ENCODE data around the gene AK9.

The AK9 gene

DNA sequence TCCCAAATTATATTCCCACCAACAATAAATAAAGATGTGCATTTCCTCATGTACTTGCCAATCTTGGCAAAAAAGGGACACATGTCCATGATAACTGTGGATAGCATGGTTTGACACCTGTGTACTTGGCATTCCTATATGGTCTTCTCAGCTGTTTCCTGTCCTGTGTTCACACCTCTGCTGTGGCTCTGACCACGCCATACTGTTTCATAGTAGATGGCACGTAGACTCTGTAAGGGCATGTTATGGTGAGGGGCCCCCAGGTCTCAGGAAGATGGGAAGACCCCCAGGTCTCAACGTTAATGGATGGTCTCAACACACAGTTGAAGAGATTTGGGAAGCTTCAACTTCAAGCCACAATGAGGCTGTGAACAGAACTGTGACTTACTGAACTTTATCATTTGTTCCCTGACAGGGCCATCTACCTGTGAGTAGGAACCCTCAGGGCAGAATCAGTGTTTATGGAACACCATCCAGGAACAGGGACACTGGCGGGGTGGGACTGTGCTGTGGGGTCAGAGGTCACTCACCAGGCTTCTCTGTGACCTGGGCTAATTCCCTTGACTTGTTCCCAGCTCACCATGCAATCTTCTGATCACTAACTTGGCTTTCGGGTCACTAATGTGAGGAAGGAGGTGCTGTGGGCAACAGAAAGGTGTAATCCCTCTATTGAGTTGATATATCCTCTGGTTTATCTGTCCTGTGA is 219.7 kb downstream of the AK9 start:
- H3K4me2 ChIP-seq (ENCODE audit: low read length), result no peak overlapping the region
- no peak overlapping the region for H2AFZ ChIP-seq
- H3K27me3 ChIP-seq (ENCODE audit: control insufficient read depth, insufficient read depth, low read length), result no peaks in the 10 kb centered on the region
- H3K9ac ChIP-seq, result no peak overlapping the region
- H3K79me2 ChIP-seq, result peaks cover 6% of the 10 kb centered on the region
- no peak overlapping the region for H3K4me3 ChIP-seq (ENCODE audit: low read depth, low read length)
- no peak for TF ChIP-seq CTCF (IDR thresholded peaks at IDR 0.05)
- H3K36me3 ChIP-seq (ENCODE audit: control insufficient read depth, insufficient read depth, low read length), result no peaks in the 10 kb centered on the region
- peaks cover under 1% of the 10 kb centered on the region for H3K4me1 ChIP-seq
- H3K27ac ChIP-seq, result no peak overlapping the region
- no peaks in the 10 kb centered on the region for H3K9me3 ChIP-seq (ENCODE audit: control insufficient read depth, low read length)

- no peaks in the 10 kb centered on the region for H3K36me3 ChIP-seq (ENCODE audit: control insufficient read depth, insufficient read depth, low read length)
- H3K79me2 ChIP-seq, result peaks cover 6% of the 10 kb centered on the region
- peaks cover 5% of the 10 kb centered on the region for H3K4me1 ChIP-seq
- H3K9me3 ChIP-seq (ENCODE audit: control insufficient read depth, low read length), result no peaks in the 10 kb centered on the region
- TF ChIP-seq CTCF (IDR thresholded peaks at IDR 0.05), result no peak
- no peak overlapping the region for H3K9ac ChIP-seq
- H3K4me2 ChIP-seq (ENCODE audit: low read length), result no peak overlapping the region
- no peaks in the 10 kb centered on the region for H3K27me3 ChIP-seq (ENCODE audit: control insufficient read depth, insufficient read depth, low read length)
- H3K27ac ChIP-seq, result no peak overlapping the region
- H2AFZ ChIP-seq, result no peak overlapping the region
- no peak overlapping the region for H3K4me3 ChIP-seq (ENCODE audit: low read depth, low read length)
Observed at GRCh38 chr6:109469591-109470189, 221.3 kb downstream of the AK9 start.

DNA sequence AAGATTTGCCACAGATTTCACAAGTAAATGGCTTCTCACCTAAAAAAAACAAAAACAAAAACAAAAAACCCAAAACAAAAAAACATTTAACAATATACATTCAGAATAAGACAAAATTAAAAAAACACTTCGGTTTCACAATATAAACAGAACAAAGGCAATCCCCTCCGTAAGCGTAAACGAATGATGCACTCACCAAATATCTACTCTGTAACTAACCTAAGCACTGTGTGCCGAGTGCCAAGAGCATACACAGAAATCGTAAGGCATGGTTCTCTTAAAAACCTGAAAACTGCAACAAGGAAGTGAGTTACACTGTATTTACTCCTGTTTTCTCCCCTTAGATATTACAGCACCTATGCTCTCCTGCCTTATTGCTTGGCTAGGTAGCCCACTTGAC is 223.3 kb downstream of the AK9 start:
- Histone ChIP-seq H3K4me1 (peaks cover 5% of the 10 kb centered on the region), H3K79me2 (peaks cover 6% of the 10 kb centered on the region), H3K27ac (no peak overlapping the region), H3K36me3 (ENCODE audit: control insufficient read depth, insufficient read depth, low read length) (no peaks in the 10 kb centered on the region), H3K27me3 (ENCODE audit: control insufficient read depth, insufficient read depth, low read length) (no peaks in the 10 kb centered on the region), H3K9me3 (ENCODE audit: control insufficient read depth, low read length) (no peaks in the 10 kb centered on the region), H3K9ac (no peak overlapping the region), H3K4me2 (ENCODE audit: low read length) (no peak overlapping the region), H3K4me3 (ENCODE audit: low read depth, low read length) (no peak overlapping the region), H2AFZ (no peak overlapping the region)
- TF ChIP-seq CTCF (IDR thresholded peaks at IDR 0.05), result no peak

DNA sequence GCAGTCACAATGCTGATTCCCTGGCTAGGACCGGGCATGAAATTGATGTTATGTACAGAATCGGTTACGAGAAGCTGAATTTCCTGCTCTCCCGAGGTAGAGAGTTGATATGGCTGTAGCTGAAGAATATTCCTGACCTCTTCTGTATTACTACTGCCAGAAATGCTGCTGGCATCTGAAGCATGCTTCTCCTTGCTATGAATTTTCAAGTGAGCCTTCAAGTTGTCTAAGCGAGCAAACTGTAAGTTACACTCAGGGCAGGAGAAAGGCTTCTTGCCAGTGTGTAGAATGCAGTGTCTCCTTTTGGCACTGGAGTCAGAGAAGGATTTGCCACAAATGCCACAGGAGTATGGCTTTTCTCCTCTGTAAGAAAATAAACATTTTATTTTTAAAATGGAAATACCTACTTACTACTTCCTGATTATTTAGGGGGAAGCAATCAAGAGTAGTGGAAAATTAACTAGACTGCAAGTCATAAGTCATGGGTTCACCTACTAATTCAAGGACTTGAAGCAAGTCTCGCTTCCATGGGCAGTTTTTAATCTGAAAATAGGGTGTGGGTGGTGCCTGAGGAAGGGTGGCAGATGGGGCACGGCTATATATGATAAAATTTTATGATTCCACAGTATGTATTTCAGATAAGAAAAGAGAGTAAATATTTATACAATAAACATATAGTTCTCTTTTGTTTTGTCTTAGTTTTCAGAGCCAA is 224.6 kb downstream of the AK9 start:
- TF ChIP-seq CTCF (IDR thresholded peaks at IDR 0.05), result no peak
- Histone ChIP-seq H3K4me1 (peaks cover 10% of the 10 kb centered on the region), H3K36me3 (ENCODE audit: control insufficient read depth, insufficient read depth, low read length) (no peaks in the 10 kb centered on the region), H3K4me3 (ENCODE audit: low read depth, low read length) (no peak overlapping the region), H3K4me2 (ENCODE audit: low read length) (no peak overlapping the region), H2AFZ (no peak overlapping the region), H3K9ac (no peak overlapping the region), H3K9me3 (ENCODE audit: control insufficient read depth, low read length) (no peaks in the 10 kb centered on the region), H3K27ac (no peak overlapping the region), H3K79me2 (peaks cover 6% of the 10 kb centered on the region), H3K27me3 (ENCODE audit: control insufficient read depth, insufficient read depth, low read length) (no peaks in the 10 kb centered on the region)
